ENCODE data around the gene ZNF860. TPM values are rescaled to one million over a fixed set of nuclear protein-coding genes. Genes with fewer than 3 reads are reported as not detected.
A peak's percentile ranks its signal among the peaks of the same experiment; 100 is the strongest.

The ZNF860 gene
- total RNA-seq, 1 donor from 2014 or later = 2.0 TPM

DNA sequence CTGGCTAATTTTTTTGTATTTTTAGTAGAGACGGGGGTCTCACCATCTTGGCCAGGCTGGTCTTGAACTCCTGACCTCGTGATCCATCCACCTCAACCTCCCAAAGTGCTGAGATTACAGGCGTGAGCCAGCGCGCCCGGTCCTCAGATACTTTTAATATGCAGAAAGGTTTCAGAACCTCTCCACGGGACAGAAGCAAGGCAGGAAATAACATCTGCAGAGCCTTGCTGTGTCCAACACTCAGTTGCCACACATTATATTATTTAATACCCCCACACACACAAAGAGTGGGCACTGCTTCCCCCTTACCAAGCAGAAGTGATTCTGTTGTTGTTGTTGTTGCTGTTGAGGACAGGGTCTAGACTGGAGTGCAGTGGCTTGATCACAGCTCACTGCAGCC lies 28.5 kb upstream of the ZNF860 start:
- H3K36me3 ChIP-seq = no peaks in the 10 kb centered on the region
- intact Hi-C loops (cut with DNase I) = no loop called here
- no peak overlapping the region for H3K4me3 ChIP-seq
- H3K27ac ChIP-seq = no peak overlapping the region
- peaks cover 14% of the 10 kb centered on the region for H3K4me1 ChIP-seq
- peaks cover 4% of the 10 kb centered on the region for H3K9me3 ChIP-seq
- DNase-seq (ENCODE audit: extremely low spot score in 2 of 2) = no peak
- TF ChIP-seq POLR2AphosphoS5 (IDR thresholded peaks at IDR 0.05; ENCODE audit: insufficient read depth in 1 of 2, low read depth in 1 of 2) (no peak), POLR2A (IDR thresholded peaks at IDR 0.05) (no peak)
- TF ChIP-seq, protein P1, sequence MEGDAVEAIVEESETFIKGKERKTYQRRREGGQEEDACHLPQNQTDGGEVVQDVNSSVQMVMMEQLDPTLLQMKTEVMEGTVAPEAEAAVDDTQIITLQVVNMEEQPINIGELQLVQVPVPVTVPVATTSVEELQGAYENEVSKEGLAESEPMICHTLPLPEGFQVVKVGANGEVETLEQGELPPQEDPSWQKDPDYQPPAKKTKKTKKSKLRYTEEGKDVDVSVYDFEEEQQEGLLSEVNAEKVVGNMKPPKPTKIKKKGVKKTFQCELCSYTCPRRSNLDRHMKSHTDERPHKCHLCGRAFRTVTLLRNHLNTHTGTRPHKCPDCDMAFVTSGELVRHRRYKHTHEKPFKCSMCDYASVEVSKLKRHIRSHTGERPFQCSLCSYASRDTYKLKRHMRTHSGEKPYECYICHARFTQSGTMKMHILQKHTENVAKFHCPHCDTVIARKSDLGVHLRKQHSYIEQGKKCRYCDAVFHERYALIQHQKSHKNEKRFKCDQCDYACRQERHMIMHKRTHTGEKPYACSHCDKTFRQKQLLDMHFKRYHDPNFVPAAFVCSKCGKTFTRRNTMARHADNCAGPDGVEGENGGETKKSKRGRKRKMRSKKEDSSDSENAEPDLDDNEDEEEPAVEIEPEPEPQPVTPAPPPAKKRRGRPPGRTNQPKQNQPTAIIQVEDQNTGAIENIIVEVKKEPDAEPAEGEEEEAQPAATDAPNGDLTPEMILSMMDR (IDR thresholded peaks at IDR 0.05) = no peak
- no peaks in the 10 kb centered on the region for H3K27me3 ChIP-seq

DNA sequence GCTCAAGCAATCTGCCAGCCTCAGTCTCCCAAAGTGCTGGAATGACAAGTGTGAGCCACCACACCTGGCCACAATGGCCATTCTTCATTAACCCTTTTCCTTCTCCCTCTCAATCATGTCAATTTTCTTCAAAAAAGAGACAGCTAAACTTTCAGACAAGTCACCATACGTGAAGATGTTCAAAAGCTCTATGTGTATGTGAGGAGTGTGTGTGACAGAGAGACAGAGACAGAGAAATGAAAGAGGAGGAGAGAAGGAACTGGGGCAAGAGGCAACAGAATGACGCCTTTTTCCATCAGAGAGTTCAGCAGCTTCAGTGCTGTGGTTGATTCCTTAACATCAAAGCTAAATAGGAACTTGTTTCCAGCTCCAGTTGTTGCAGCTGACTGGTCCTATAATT lies 27.9 kb upstream of the ZNF860 start:
- TF ChIP-seq, protein P1 (IDR thresholded peaks at IDR 0.05) = no peak
- no peak for TF ChIP-seq POLR2AphosphoS5 (IDR thresholded peaks at IDR 0.05; ENCODE audit: insufficient read depth in 1 of 2, low read depth in 1 of 2)
- no peak for TF ChIP-seq POLR2A (IDR thresholded peaks at IDR 0.05)
- H3K4me1 ChIP-seq = peaks cover 17% of the 10 kb centered on the region
- H3K4me3 ChIP-seq = no peak overlapping the region

DNA sequence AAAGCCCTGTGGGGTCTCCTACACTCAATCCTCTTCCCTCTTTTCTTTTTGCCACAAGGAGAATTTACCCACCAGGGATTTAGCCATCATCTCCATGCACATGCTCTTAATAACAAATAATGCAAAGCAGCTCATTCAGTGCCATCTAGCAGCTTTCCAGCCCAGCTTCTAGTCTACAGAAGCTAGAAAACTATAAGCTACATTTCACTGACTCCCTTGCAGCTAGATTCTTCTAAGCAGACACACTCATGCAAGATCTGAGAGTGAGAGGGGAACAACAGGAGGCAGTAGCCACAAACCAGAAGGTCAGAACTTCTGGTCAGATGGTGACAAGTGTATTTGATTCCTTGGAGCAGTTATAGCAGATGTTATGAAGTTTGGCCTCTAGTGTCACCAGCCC lies 26.0 kb upstream of the ZNF860 start:
- TF ChIP-seq POLR2A (IDR thresholded peaks at IDR 0.05) = no peak
- TF ChIP-seq, protein P1 (IDR thresholded peaks at IDR 0.05) = no peak
- no peak for TF ChIP-seq POLR2AphosphoS5 (IDR thresholded peaks at IDR 0.05; ENCODE audit: insufficient read depth in 1 of 2, low read depth in 1 of 2)
- intact Hi-C loops (cut with DNase I) = no loop called here
- Histone ChIP-seq H3K4me3 (no peak overlapping the region), H3K4me1 (peaks cover 26% of the 10 kb centered on the region), H3K27me3 (no peaks in the 10 kb centered on the region), H3K9me3 (peaks cover 4% of the 10 kb centered on the region), H3K27ac (no peak overlapping the region), H3K36me3 (no peaks in the 10 kb centered on the region)
- DNase-seq (ENCODE audit: extremely low spot score in 2 of 2) = no peak

More for the DNA sequence above, 27.9 kb upstream of the ZNF860 start:
- H3K36me3 ChIP-seq = no peaks in the 10 kb centered on the region
- peaks cover 4% of the 10 kb centered on the region for H3K9me3 ChIP-seq
- H3K27ac ChIP-seq = no peak overlapping the region
- H3K27me3 ChIP-seq = no peaks in the 10 kb centered on the region
- intact Hi-C loops (cut with DNase I) = no loop called here
- no peak for DNase-seq (ENCODE audit: extremely low spot score in 2 of 2)

DNA sequence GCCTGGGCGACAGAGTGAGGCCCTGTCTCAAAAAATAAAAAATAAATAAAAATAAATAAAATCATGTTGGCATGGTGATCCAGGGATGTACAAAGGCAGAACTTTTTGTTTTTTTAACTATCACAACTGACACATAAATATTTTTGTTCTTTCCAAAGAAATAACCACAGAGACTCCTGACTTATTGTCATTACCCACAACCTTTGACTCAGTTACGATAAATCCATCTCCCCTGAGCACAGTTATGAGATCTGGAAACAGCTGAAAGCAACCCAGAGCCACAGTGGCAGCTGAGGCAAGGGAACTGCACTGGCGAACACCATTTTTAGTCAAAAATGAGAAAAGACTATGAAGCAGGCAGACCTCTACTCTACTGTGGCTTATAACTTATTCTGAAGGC lies 24.4 kb upstream of the ZNF860 start:
- H3K36me3 ChIP-seq = no peaks in the 10 kb centered on the region
- H3K27me3 ChIP-seq = no peaks in the 10 kb centered on the region
- intact Hi-C loops (cut with DNase I) = no loop called here
- no peak for DNase-seq (ENCODE audit: extremely low spot score in 2 of 2)
- H3K27ac ChIP-seq = peak overlapping the region; percentile 77
- peaks cover 35% of the 10 kb centered on the region for H3K4me1 ChIP-seq
- no peak overlapping the region for H3K4me3 ChIP-seq
- no peak for TF ChIP-seq POLR2A (IDR thresholded peaks at IDR 0.05)
- TF ChIP-seq, protein P1 (IDR thresholded peaks at IDR 0.05) = no peak
- TF ChIP-seq POLR2AphosphoS5 (IDR thresholded peaks at IDR 0.05; ENCODE audit: insufficient read depth in 1 of 2, low read depth in 1 of 2) = no peak
- H3K9me3 ChIP-seq = peaks cover 4% of the 10 kb centered on the region

DNA sequence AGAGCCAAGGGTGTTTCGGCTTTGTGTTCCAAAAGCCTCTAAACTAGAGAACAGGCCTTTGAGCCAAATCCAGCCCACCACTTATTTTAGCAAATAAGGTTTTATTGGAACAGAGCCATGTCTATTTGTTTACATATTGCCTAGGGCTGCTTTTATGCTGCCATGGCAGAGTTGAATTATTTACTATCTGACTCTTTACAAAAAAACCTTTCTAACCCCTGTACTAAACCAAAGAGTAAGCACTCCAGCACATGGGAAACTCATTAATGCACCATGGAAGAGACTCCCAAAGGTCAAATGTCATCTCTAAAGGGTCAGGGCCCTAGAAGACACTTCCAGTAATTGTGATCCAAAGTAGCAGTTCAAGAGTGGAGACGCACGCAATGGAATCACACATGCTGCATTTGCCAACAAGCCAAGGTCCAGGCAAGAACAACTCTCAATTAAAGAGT lies 22.8 kb upstream of the ZNF860 start:
- H3K4me3 ChIP-seq = no peak overlapping the region
- peaks cover 4% of the 10 kb centered on the region for H3K9me3 ChIP-seq
- TF ChIP-seq, protein P1 (IDR thresholded peaks at IDR 0.05) = no peak
- TF ChIP-seq POLR2AphosphoS5 (IDR thresholded peaks at IDR 0.05; ENCODE audit: insufficient read depth in 1 of 2, low read depth in 1 of 2) = no peak
- no peak for TF ChIP-seq POLR2A (IDR thresholded peaks at IDR 0.05)
- no peak for DNase-seq (ENCODE audit: extremely low spot score in 2 of 2)
- no peaks in the 10 kb centered on the region for H3K27me3 ChIP-seq
- intact Hi-C loops (cut with DNase I) = no loop called here
- H3K27ac ChIP-seq = peak overlapping the region; percentile 77
- H3K36me3 ChIP-seq = no peaks in the 10 kb centered on the region
- H3K4me1 ChIP-seq = peaks cover 35% of the 10 kb centered on the region
